ENCODE data around the gene TMEM63B. TPM values are rescaled to one million over a fixed set of nuclear protein-coding genes. Genes with fewer than 3 reads are reported as not detected.
A peak's percentile ranks its signal among the peaks of the same experiment; 100 is the strongest.

TMEM63B gene
- total and polyA plus RNA-seq, 9 of the 15 experiments (the other 6 are each of a cell fraction or from before 2014, with no cell fraction given), result 0.14 to 39.4 (median 14.4) TPM

- H3K4me1 ChIP-seq (replicated peaks in 1 of 2; ENCODE audit: control insufficient read depth in 2 of 2, insufficient read depth in 2 of 2, low read length in 2 of 2), result peaks cover 0 to 7% of the 10 kb centered on the region in 2 experiments; a peak in 3 of 5 replicates
- BruUV-seq (replicated peaks), result no TSS peak
- intact Hi-C loops (cut with micrococcal nuclease), result no loop called here
- H3K4me3 ChIP-seq, result no peak overlapping the region
- in situ Hi-C loops (cut with MboI), result loop anchor here (5.0 kb wide), 1 partner anchor 52 kb away; no protein-coding TSS in a partner anchor
- H3K9me3 ChIP-seq (replicated peaks; ENCODE audit: control insufficient read depth, insufficient read depth, low read depth, low read length), result no peaks in the 10 kb centered on the region
- no peak overlapping the region for H3K9ac ChIP-seq (ENCODE audit: insufficient read depth in 1 of 2, low read depth in 2 of 2, low read length in 2 of 2)
- POLR2A ChIA-PET, result interaction anchor here (0.6 to 1.6 kb wide), 7 partner anchors 11 to 152 kb away, joined by 3 to 5 read pairs (median 4); partner anchors contain the start of gene HSP90AB1
- ATAC-seq, result peak; percentile 87
- peaks cover 14% of the 10 kb centered on the region for H4K20me1 ChIP-seq (replicated peaks; ENCODE audit: control insufficient read depth, insufficient read depth, low read length)
- no peak overlapping the region for H2AFZ ChIP-seq (ENCODE audit: low read depth, low read length)
- no peak overlapping the region for H3K4me2 ChIP-seq (ENCODE audit: insufficient read depth, low read length)
- peaks cover 69% of the 10 kb centered on the region for H3K36me3 ChIP-seq (ENCODE audit: control insufficient read depth, insufficient read depth, low read length)
- 0 out of 3 replicates have a peak, but pooled peaks cover 5% of the 10 kb centered on the region for H3K79me2 ChIP-seq (ENCODE audit: control insufficient read depth, insufficient read depth, low read length)
- peak; percentile 75 for FAIRE-seq
- no peak overlapping the region for H3K27ac ChIP-seq (ENCODE audit: extremely low read depth, low read depth, low read length)
- CTCF ChIA-PET (ENCODE audit: low intra/inter-chr PET ratio), result interaction anchor here (0.5 to 1.4 kb wide), 2 partner anchors 18 to 52 kb away, joined by 3 to 6 read pairs; no protein-coding TSS in a partner anchor
- H3K27me3 ChIP-seq (ENCODE audit: control insufficient read depth in 2 of 2, insufficient read depth in 2 of 2, low read length in 2 of 2), result no peaks in the 10 kb centered on the region
- DNase-seq (ENCODE audit: extremely low read depth in 1 of 4, low spot score in 3 of 4), result peak; percentile 48 to 62 (median 52)
- H3K9me1 ChIP-seq (ENCODE audit: control insufficient read depth, insufficient read depth, low read length), result no peaks in the 10 kb centered on the region
- WGBS (ENCODE audit: insufficient coverage, low coverage, missing lambda C conversion rate), result 54% methylated on average over 1 of the region's 1 CpG
- peak; percentile 57; the same call in 1 of the 2 replicates for TF ChIP-seq CBFB (CRISPR knock-in tag; IDR thresholded peaks at IDR 0.05)
- no peak for TF ChIP-seq KLF13 (tag; IDR thresholded peaks at IDR 0.05; ENCODE audit: borderline replicate concordance, low read depth)
- TF ChIP-seq TCF3 (CRISPR knock-in tag; IDR thresholded peaks at IDR 0.05), result no peak
- TF ChIP-seq SMAD4 (CRISPR knock-in tag; conservative IDR thresholded peaks at IDR 0.05), result no peak
- TF ChIP-seq RBM17 (IDR thresholded peaks at IDR 0.05; ENCODE audit: borderline replicate concordance, low read depth, low read length), result no peak
- no peak for TF ChIP-seq KAT8 (IDR thresholded peaks at IDR 0.05; ENCODE audit: low read depth)
- no peak for TF ChIP-seq ZC3H4 (CRISPR knock-in tag; IDR thresholded peaks at IDR 0.05; ENCODE audit: borderline replicate concordance)
- TF ChIP-seq KDM1A (IDR thresholded peaks at IDR 0.05), result peak in 1 of 2 experiments; percentile 65; a peak in 1 of 4 replicates
- no peak for TF ChIP-seq MED1 (CRISPR knock-in tag; IDR thresholded peaks at IDR 0.05; ENCODE audit: borderline replicate concordance)
- peak; percentile 7 to 62; a peak in 2 of 4 replicates for TF ChIP-seq RAD21 (CRISPR knock-in tag; conservative IDR thresholded peaks at IDR 0.05 in 1 of 2, IDR thresholded peaks at IDR 0.05 in 1 of 2)
- no peak for TF ChIP-seq ZC3H11A (IDR thresholded peaks at IDR 0.05; ENCODE audit: low read depth, low read length)
- peak; percentile 30; the same call in 1 of the 2 replicates for TF ChIP-seq REST (IDR thresholded peaks at IDR 0.05; ENCODE audit: borderline replicate concordance)
- no peak for TF ChIP-seq REST (CRISPR knock-in tag; IDR thresholded peaks at IDR 0.05; ENCODE audit: low read depth)
- TF ChIP-seq ESRRA (IDR thresholded peaks at IDR 0.05; ENCODE audit: borderline replicate concordance, low read depth), result no peak
- TF ChIP-seq CBX8 (IDR thresholded peaks at IDR 0.05; ENCODE audit: borderline replicate concordance, extremely low read depth, low read depth, low read length, poor library complexity, severe bottlenecking), result no peak
Observed at GRCh38 chr6:44100088-44100550, 27.2 kb upstream of the TMEM63B start.
